H1 (cell line): Measurements from ENCODE around the gene TNS3. TPM values are rescaled to one million over a fixed set of nuclear protein-coding genes. Genes with fewer than 3 reads are reported as not detected.

Experiments
- GTF2F1 ChIP-seq: IDR thresholded peaks from 2 replicates; pipeline ENCODE4 v1.6.1; 2012; ENCODE audit warnings: low read depth, low read length, improper control_type of control experiment, borderline replicate concordance
- SIN3A ChIP-seq, 2 experiments: IDR thresholded peaks in 1 of 2; conservative IDR thresholded peaks in 1 of 2; 2 replicates each; pipeline ENCODE4 v1.6.1; 2011 to 2012; ENCODE audit warnings: low read length in 2 of 2, improper control_type of control experiment in 1 of 2, low read depth in 1 of 2, mild to moderate bottlenecking in 1 of 2
- polyA plus RNA-seq, 7 experiments: library from polyadenylated mRNA; depleted of rRNA in 3 of 7; stranded (reverse) in 5 of 7; unstranded in 2 of 7; fragments of >200 nt in 5 of 7; fragments of 200-250 nt in 2 of 7; gene quantifications; 1 replicate in 5 of 7; 2 replicates in 1 of 7; 4 replicates in 1 of 7; pipeline versions ENCODE4 v1.2.1 to v1.2.3, GENCODE V29; 2011 to 2013; ENCODE audit warnings: missing spikeins in 2 of 7, mixed read lengths in 2 of 7
- total RNA-seq: library from RNA; stranded (reverse); fragmentation: NEBNext Ultra II Directional; extraction: Animal tissue kit (Norgen Biotek cat#: 25700); gene quantifications from 2 replicates; pipeline ENCODE4 v1.2.1, GENCODE V29; 2021

TNS3 gene
- total and polyA plus RNA-seq, 2 of the 8 experiments (the other 6 are each of a cell fraction or from before 2014, with no cell fraction given): 11.9 to 24.2 TPM

DNA sequence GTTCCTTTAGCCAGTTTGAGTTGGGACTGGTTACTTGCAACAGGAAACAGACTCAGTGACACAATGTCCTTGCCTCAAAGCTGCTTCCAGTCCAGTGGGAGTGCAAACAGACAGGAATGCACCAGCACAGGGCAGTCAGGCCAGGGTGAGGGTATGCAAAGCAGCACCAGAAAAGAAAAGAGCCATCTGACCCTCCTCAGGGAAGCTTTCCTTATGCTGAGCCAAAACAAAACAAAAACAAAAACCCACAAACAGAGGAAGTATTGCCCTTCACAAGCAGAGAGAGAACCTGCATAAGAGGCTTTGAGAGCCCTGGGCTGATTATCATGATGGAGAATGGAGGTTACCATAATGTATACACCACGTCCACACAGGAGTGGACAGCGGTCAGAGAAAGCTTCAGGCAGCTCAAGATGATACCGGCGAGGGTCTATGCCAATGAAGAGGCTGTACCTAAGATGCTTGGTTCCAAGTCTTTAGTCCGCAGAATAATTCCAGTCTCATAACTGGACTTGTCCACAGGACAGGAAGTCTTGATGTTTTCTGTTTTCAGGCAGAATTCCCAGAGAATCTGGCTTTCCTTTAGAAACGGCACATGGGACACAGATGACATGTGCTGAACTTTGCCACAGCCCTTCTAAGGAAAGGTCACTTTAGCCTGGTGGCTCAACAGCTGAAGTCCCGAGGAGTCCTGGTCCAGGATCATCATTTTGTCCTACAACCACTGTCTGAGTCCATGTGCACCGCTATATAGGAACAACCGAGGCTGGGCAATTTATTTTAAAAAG, 263.3 kb downstream of the TNS3 start (continued):
- TF ChIP-seq SIN3A (conservative IDR thresholded peaks at IDR 0.05 in 1 of 2, IDR thresholded peaks at IDR 0.05 in 1 of 2; ENCODE audit: low read depth in 1 of 2, low read length in 2 of 2) (no peak), GTF2F1 (no peak)
- TF ChIP-seq, all 59 proteins: peak for 0
